CD14-positive monocyte (primary cell): Measurements from ENCODE around the gene NEUROD2. TPM values are rescaled to one million over a fixed set of nuclear protein-coding genes. Genes with fewer than 3 reads are reported as not detected.
A peak's percentile ranks its signal among the peaks of the same experiment; 100 is the strongest.

ENCODE experiments used
- DNase-seq, 3 donors: peaks; one replicate each; pipeline ENCODE4 v3.0.0-alpha.2; 2011 to 2022
- H2AFZ ChIP-seq: 2 replicates; pipeline ENCODE4 v1.6.0; 2012; ENCODE audit warnings: mild to moderate bottlenecking, low read depth, low read length, inconsistent platforms; ENCODE audit not compliant: insufficient read depth, poor library complexity, severe bottlenecking
- H3K27ac ChIP-seq, 2 donors: 1 replicate in 1 of 2; 2 replicates in 1 of 2; pipeline ENCODE4 v1.5.1; 2012 to 2013; ENCODE audit warnings: low read length in 2 of 2, control low read depth in 1 of 2, inconsistent platforms in 1 of 2, low read depth in 1 of 2, mild to moderate bottlenecking in 1 of 2
- H3K27me3 ChIP-seq, 2 donors: one replicate each; pipeline versions ENCODE4 v1.6.0 to v1.6.1; 2011 to 2013; ENCODE audit warnings: low read length in 2 of 2; ENCODE audit not compliant: control insufficient read depth in 2 of 2, insufficient read depth in 2 of 2
- H3K36me3 ChIP-seq, 2 donors: replicated peaks in 1 of 2; 1 replicate in 1 of 2; 2 replicates in 1 of 2; pipeline versions ENCODE4 v1.5.1 to v1.6.1; 2012 to 2013; ENCODE audit warnings: low read length in 2 of 2, control low read depth in 1 of 2, inconsistent platforms in 1 of 2, mild to moderate bottlenecking in 1 of 2; ENCODE audit not compliant: insufficient read depth in 2 of 2, control insufficient read depth in 1 of 2
- H3K4me1 ChIP-seq, 2 donors: 1 replicate in 1 of 2; 2 replicates in 1 of 2; pipeline versions ENCODE4 v1.5.1 to v1.6.1; 2012 to 2013; ENCODE audit warnings: low read length in 2 of 2, control low read depth in 1 of 2, inconsistent platforms in 1 of 2, mild to moderate bottlenecking in 1 of 2, moderate library complexity in 1 of 2; ENCODE audit not compliant: insufficient read depth in 2 of 2, control insufficient read depth in 1 of 2
- H3K4me2 ChIP-seq: replicated peaks from 2 replicates; pipeline ENCODE3; 2012; ENCODE audit warnings: low read length, moderate library complexity, mild to moderate bottlenecking; ENCODE audit not compliant: poor library complexity, severe bottlenecking; ENCODE audit errors: extremely low read depth
- H3K4me3 ChIP-seq, 3 experiments: fragments of 200-600 bp in 1 of 3; sonication (generic) in 1 of 3; replicated peaks in 1 of 3; 1 replicate in 2 of 3; 2 replicates in 1 of 3; pipeline ENCODE4 v1.5.1; 2011 to 2013; ENCODE audit warnings: low read length in 3 of 3, mild to moderate bottlenecking in 3 of 3, control low read depth in 2 of 3, low read depth in 2 of 3, inconsistent platforms in 1 of 3, moderate library complexity in 1 of 3
- H3K79me2 ChIP-seq: 2 replicates; pipeline ENCODE4 v1.6.0; 2012; ENCODE audit warnings: mild to moderate bottlenecking, control low read depth, inconsistent platforms, low read length, moderate library complexity; ENCODE audit not compliant: insufficient read depth
- H3K9ac ChIP-seq: 2 replicates; pipeline ENCODE4 v1.6.0; 2017; ENCODE audit warnings: low read length, mild to moderate bottlenecking; ENCODE audit not compliant: insufficient read depth, poor library complexity, severe bottlenecking
- H3K9me3 ChIP-seq, 2 donors: replicated peaks in 1 of 2; 1 replicate in 1 of 2; 2 replicates in 1 of 2; pipeline versions ENCODE4 v1.5.1 to v1.6.1; 2012 to 2013; ENCODE audit warnings: low read length in 2 of 2, control low read depth in 1 of 2; ENCODE audit not compliant: control insufficient read depth in 1 of 2, insufficient read depth in 1 of 2
- H4K20me1 ChIP-seq: 2 replicates; pipeline ENCODE4 v1.6.0; 2012; ENCODE audit warnings: mild to moderate bottlenecking, low read length, control low read depth, moderate library complexity; ENCODE audit not compliant: insufficient read depth
- H3K27ac Mint-ChIP-seq, 7 donors: one replicate each; pipeline ENCODE4 v1.8.0; 2020; ENCODE audit warnings: mild to moderate bottlenecking in 7 of 7, mixed read lengths in 7 of 7, moderate library complexity in 6 of 7, inconsistent platforms in 2 of 7
- H3K27me3 Mint-ChIP-seq, 3 donors: one replicate each; pipeline ENCODE4 v1.8.0; 2021 to 2022; ENCODE audit warnings: low read depth in 3 of 3, mild to moderate bottlenecking in 3 of 3, mixed read lengths in 3 of 3, moderate library complexity in 3 of 3, inconsistent platforms in 1 of 3
- H3K36me3 Mint-ChIP-seq, 2 donors: one replicate each; pipeline ENCODE4 v1.8.0; 2020; ENCODE audit warnings: mixed read lengths in 2 of 2, inconsistent platforms in 1 of 2, mild to moderate bottlenecking in 1 of 2
- H3K4me1 Mint-ChIP-seq: one replicate; pipeline ENCODE4 v1.8.0; 2020; ENCODE audit warnings: mild to moderate bottlenecking, mixed read lengths
- H3K4me3 Mint-ChIP-seq, 2 donors: one replicate each; pipeline ENCODE4 v1.8.0; 2020; ENCODE audit warnings: mild to moderate bottlenecking in 2 of 2, mixed read lengths in 2 of 2, moderate library complexity in 1 of 2
- H3K9me3 Mint-ChIP-seq, 7 donors: one replicate each; pipeline ENCODE4 v1.8.0; 2020 to 2022; ENCODE audit warnings: mixed read lengths in 7 of 7, mild to moderate bottlenecking in 6 of 7, moderate library complexity in 6 of 7, inconsistent platforms in 2 of 7
- CTCF ChIP-seq: fragments of 200-600 bp; IDR thresholded peaks from one replicate; pipeline ENCODE4 v1.8.0; 2022; ENCODE audit warnings: antibody characterized with exemption, mild to moderate bottlenecking
- WGBS: methylation state at CpG from one replicate; pipeline ENCODE4 v1.1.5; 2013; ENCODE audit warnings: missing lambda C conversion rate; ENCODE audit not compliant: insufficient coverage; 5-methylcytosine and 5-hydroxymethylcytosine counted together
- intact Hi-C, 2 donors: fragments of 100-400 bp; cut with micrococcal nuclease; formaldehyde crosslinking; loops; one replicate each; pipeline versions ENCODE4 v1.15.0 to v1.15.1; 2023
- polyA plus RNA-seq, 3 donors: library from polyadenylated mRNA; depleted of rRNA in 1 of 3; unstranded in 2 of 3; stranded (reverse) in 1 of 3; fragments of 300-500 nt in 2 of 3; fragments of >200 nt in 1 of 3; fragmentation: Illumina TruSeq in 2 of 3; gene quantifications; 1 replicate in 2 of 3; 2 replicates in 1 of 3; pipeline ENCODE4 v1.2.3, GENCODE V29; 2012 to 2021

Gene NEUROD2
- polyA plus RNA-seq, 3 donors, result not detected

GRCh38 chr17:39636587-39636926, 28.8 kb upstream of the NEUROD2 start:
- H3K27me3 ChIP-seq, result peaks cover 0 to 4% of the 10 kb centered on the region in 2 donors
- H3K27me3 Mint-ChIP-seq, result peaks cover 9 to 13% (median 11%) of the 10 kb centered on the region in 3 donors
- peak overlapping the region; percentile 86 for H2AFZ ChIP-seq
- H3K4me3 Mint-ChIP-seq, result peak overlapping the region; percentile 87 to 93
- H3K36me3 ChIP-seq, result no peaks in the 10 kb centered on the region
- intact Hi-C loops, result loop anchor here (5.0 kb wide), 3 partner anchors 51 to 116 kb away; partner anchors contain the start of genes MIEN1 (in 1 of the 2) and PGAP3 (in 1 of the 2)
- H3K4me3 ChIP-seq, result peak overlapping the region; percentile 85 to 90 (median 87)
- peaks cover 39% of the 10 kb centered on the region for H4K20me1 ChIP-seq
- H3K4me1 ChIP-seq, result peaks cover 53 to 65% of the 10 kb centered on the region in 2 donors
- H3K79me2 ChIP-seq, result peaks cover 48% of the 10 kb centered on the region
- H3K27ac ChIP-seq, result peak overlapping the region; percentile 71 to 90
- TF ChIP-seq CTCF, result no peak
- peaks cover 59% of the 10 kb centered on the region for H3K4me1 Mint-ChIP-seq
- 0% methylated on average over 1 of the region's 6 CpGs for WGBS
- H3K9me3 ChIP-seq, result no peaks in the 10 kb centered on the region
- DNase-seq, result no peak
- H3K9me3 Mint-ChIP-seq, result no peaks in the 10 kb centered on the region
- H3K4me2 ChIP-seq, result peak overlapping the region; percentile 90
- H3K9ac ChIP-seq, result peak overlapping the region; percentile 86
- peak overlapping the region in 6 of 7 donors; percentile 86 to 96 (median 90) for H3K27ac Mint-ChIP-seq
- H3K36me3 Mint-ChIP-seq, result peaks cover 5 to 15% of the 10 kb centered on the region in 2 donors

- Histone ChIP-seq H4K20me1 (peaks cover 30% of the 10 kb centered on the region), H3K36me3 (no peaks in the 10 kb centered on the region), H3K4me1 (peaks cover 45 to 57% of the 10 kb centered on the region in 2 donors), H3K9me3 (no peaks in the 10 kb centered on the region), H3K27me3 (peaks cover 0 to 4% of the 10 kb centered on the region in 2 donors), H3K4me2 (no peak overlapping the region), H3K27ac (no peak overlapping the region), H2AFZ (no peak overlapping the region), H3K4me3 (no peak overlapping the region), H3K79me2 (peaks cover 40% of the 10 kb centered on the region), H3K9ac (no peak overlapping the region)
- Mint-ChIP-seq H3K4me3 (peak overlapping the region in 1 of 2 donors; percentile 6), H3K27me3 (peaks cover 11 to 14% (median 13%) of the 10 kb centered on the region in 3 donors), H3K9me3 (no peaks in the 10 kb centered on the region), H3K4me1 (peaks cover 56% of the 10 kb centered on the region), H3K27ac (peak overlapping the region in 3 of 7 donors; percentile 13 to 27 (median 15)), H3K36me3 (peaks cover 5 to 15% of the 10 kb centered on the region in 2 donors)
- DNase-seq, result no peak
- intact Hi-C loops, result loop anchor here (5.0 kb wide), 3 partner anchors 52 to 117 kb away; partner anchors contain the start of genes MIEN1 (in 1 of the 2) and PGAP3 (in 1 of the 2)
- WGBS, result 100% methylated on average over 3 of the region's 8 CpGs
- no peak for TF ChIP-seq CTCF
Observed at GRCh38 chr17:39635614-39636176, 28.0 kb upstream of the NEUROD2 start.
